Adrenal gland (tissue), 5 donors: ENCODE measurements around the gene EIF2D.

Experiments used
- POLR2A ChIP-seq, 2 donors: fragments of 450-650 bp; IDR thresholded peaks; one replicate each; pipeline ENCODE4 v1.6.1; 2017; ENCODE audit warnings: antibody characterized with exemption in 2 of 2, mild to moderate bottlenecking in 2 of 2, moderate library complexity in 1 of 2
- TF ChIP-seq, protein P1 (sequence below), 6 experiments: fragments of 450-650 bp in 4 of 6; fragments of 200-600 bp in 2 of 6; sonication (generic) in 1 of 6; IDR thresholded peaks; 1 replicate in 5 of 6; 2 replicates in 1 of 6; pipeline versions ENCODE4 v1.5.1 to v1.8.0; 2016 to 2021; ENCODE audit warnings: antibody characterized with exemption in 6 of 6, mild to moderate bottlenecking in 2 of 6, moderate library complexity in 1 of 6
- donor health status: DM: no; HTN: no; CAD: no.

DNA sequence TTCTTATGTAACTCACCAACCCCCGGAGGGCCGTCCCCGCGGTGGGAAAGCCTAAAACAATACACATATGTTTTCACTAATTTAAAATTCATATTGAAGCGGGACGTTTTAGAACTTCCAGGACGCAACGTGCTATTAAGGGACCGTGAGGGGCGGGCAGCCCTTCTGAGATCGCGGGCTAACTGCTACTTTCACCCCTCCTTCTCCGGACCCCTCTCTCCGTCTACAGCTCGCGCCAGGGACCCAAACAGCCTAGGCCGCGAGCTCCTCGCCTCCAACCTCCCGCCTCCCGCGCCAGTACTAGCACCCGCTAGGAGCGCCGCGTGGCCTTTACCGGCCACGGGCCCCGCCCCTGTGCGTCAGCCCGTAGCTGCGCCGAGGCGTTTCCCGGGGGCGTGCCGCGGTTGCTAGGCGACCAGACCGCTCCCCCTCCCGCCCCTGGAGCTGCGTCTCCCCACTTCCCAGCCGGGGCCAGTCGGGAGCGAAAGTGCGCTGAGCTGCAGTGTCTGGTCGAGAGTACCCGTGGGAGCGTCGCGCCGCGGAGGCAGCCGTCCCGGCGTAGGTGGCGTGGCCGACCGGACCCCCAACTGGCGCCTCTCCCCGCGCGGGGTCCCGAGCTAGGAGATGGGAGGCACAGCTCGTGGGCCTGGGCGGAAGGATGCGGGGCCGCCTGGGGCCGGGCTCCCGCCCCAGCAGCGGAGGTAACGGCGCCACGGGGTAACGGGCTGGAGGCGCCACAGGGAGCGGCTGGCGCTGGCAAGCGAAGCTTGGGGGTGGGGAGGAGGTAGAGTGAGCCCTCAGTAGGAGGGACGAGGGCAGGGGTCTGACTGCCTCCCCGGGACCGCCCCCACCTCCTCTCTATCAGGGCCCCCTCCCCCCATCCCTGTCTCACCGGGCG, 23.1 kb upstream of the EIF2D start, which contains the start of gene DYRK3:
- TF ChIP-seq, protein P1, sequence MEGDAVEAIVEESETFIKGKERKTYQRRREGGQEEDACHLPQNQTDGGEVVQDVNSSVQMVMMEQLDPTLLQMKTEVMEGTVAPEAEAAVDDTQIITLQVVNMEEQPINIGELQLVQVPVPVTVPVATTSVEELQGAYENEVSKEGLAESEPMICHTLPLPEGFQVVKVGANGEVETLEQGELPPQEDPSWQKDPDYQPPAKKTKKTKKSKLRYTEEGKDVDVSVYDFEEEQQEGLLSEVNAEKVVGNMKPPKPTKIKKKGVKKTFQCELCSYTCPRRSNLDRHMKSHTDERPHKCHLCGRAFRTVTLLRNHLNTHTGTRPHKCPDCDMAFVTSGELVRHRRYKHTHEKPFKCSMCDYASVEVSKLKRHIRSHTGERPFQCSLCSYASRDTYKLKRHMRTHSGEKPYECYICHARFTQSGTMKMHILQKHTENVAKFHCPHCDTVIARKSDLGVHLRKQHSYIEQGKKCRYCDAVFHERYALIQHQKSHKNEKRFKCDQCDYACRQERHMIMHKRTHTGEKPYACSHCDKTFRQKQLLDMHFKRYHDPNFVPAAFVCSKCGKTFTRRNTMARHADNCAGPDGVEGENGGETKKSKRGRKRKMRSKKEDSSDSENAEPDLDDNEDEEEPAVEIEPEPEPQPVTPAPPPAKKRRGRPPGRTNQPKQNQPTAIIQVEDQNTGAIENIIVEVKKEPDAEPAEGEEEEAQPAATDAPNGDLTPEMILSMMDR (IDR thresholded peaks at IDR 0.05) = no peak
- TF ChIP-seq POLR2A (IDR thresholded peaks at IDR 0.05) = peak; percentile 72 to 93
